T-helper 2 cell (primary cell): ENCODE measurements around the gene RAD51B.

ENCODE experiments used
- DNase-seq, 5 experiments: peaks; one replicate each; pipeline versions ENCODE4 v3.0.0 to v3.0.0-alpha.2; 2012 to 2022

Gene RAD51B

GRCh38 chr14:68504861-68505260 lies 685.3 kb downstream of the RAD51B start:
- DNase-seq: no peak

GRCh38 chr14:68506021-68506644 lies 686.6 kb downstream of the RAD51B start:
- DNase-seq: no peak

GRCh38 chr14:68506645-68507419 lies 687.3 kb downstream of the RAD51B start:
- peak in 2 of 5 experiments; percentile 55 to 71 for DNase-seq

- peak in 1 of 5 experiments; percentile 87 for DNase-seq
Observed at GRCh38 chr14:68507544-68508081, 688.0 kb downstream of the RAD51B start.

GRCh38 chr14:68508581-68508980 lies 689.0 kb downstream of the RAD51B start:
- DNase-seq: no peak

- no peak for DNase-seq
Observed at GRCh38 chr14:68509188-68509983, 689.8 kb downstream of the RAD51B start.

GRCh38 chr14:68510201-68511128 lies 690.9 kb downstream of the RAD51B start:
- no peak for DNase-seq

- no peak for DNase-seq
Observed at GRCh38 chr14:68511129-68512047, 691.8 kb downstream of the RAD51B start.

GRCh38 chr14:68512088-68512487 lies 692.5 kb downstream of the RAD51B start:
- no peak for DNase-seq

- no peak for DNase-seq
Observed at GRCh38 chr14:68513137-68513536, 693.6 kb downstream of the RAD51B start.

GRCh38 chr14:68513838-68514607 lies 694.4 kb downstream of the RAD51B start:
- DNase-seq: no peak

GRCh38 chr14:68514608-68515194 lies 695.1 kb downstream of the RAD51B start:
- DNase-seq: no peak

GRCh38 chr14:68516342-68516741 lies 696.8 kb downstream of the RAD51B start:
- DNase-seq: no peak

GRCh38 chr14:68518166-68518565 lies 698.6 kb downstream of the RAD51B start:
- no peak for DNase-seq

GRCh38 chr14:68518761-68519670 lies 699.4 kb downstream of the RAD51B start:
- no peak for DNase-seq

- no peak for DNase-seq
Observed at GRCh38 chr14:68519671-68520187, 700.1 kb downstream of the RAD51B start.

GRCh38 chr14:68520637-68521556 lies 701.3 kb downstream of the RAD51B start:
- DNase-seq: no peak
